GM21381 (cell line): ENCODE measurements around the gene CD8B2.
"Not testable (repeated sequence)": the region's sequence is repeated elsewhere in the genome, so short reads cannot be mapped to it uniquely, and the experiment has no call there.

Experiments
- ATAC-seq: cut with Tn5 transposase; IDR thresholded peaks from one replicate; pipeline ENCODE4 v1.9.1; 2021; ENCODE audit warnings: mild to moderate bottlenecking, moderate library complexity; ENCODE audit not compliant: unreplicated experiment

Gene CD8B2

GRCh38 chr2:106486551-106487385 lies at the start of gene CD8B2:
Gene CD8B2, plus strand, starts transcription at chr2:106487364. Its CDS starts 63 bp downstream, at chr2:106487427.
- ATAC-seq = not testable (repeated sequence)

GRCh38 chr2:106461882-106462281 lies 25.3 kb upstream of the CD8B2 start:
- ATAC-seq = not testable (repeated sequence)

DNA sequence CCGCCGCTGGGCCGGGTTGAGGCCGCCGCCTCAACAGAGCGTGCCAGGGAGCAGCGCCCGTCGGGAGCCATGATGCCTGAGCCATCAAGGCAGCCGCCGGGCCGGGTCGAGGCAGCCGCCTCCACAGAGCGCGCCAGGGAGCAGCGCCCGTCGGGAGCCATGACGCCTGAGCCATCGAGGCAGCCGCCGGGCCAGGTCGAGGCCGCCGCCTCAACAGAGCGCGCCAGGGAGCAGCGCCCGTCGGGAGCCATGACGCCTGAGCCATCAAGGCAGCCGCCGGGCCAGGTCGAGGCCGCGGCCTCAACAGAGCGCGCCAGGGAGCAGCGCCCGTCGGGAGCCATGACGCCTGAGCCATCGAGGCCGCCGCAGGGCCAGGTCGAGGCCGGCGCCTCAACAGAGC lies 19.6 kb upstream of the CD8B2 start:
- ATAC-seq = not testable (repeated sequence)

- ATAC-seq = not testable (repeated sequence)
These were observed 19.1 kb upstream of the CD8B2 start, which contains the start of gene RGPD3 for GRCh38 chr2:106468107-106468506. Gene RGPD3, minus strand, starts transcription at chr2:106468413. Its CDS starts 125 bp downstream, at chr2:106468288.

- not testable (repeated sequence) for ATAC-seq
These were observed 16.5 kb upstream of the CD8B2 start for GRCh38 chr2:106470658-106471057.

- not testable (repeated sequence) for ATAC-seq
These were observed 9.5 kb upstream of the CD8B2 start for GRCh38 chr2:106477647-106478046.

GRCh38 chr2:106479563-106479962 lies 7.6 kb upstream of the CD8B2 start:
- not testable (repeated sequence) for ATAC-seq

- not testable (repeated sequence) for ATAC-seq
These were observed 425 bp downstream of the CD8B2 start for GRCh38 chr2:106487386-106488191.

- not testable (repeated sequence) for ATAC-seq
These were observed 2.5 kb downstream of the CD8B2 start for GRCh38 chr2:106489701-106490100.

GRCh38 chr2:106492399-106492798 lies 5.2 kb downstream of the CD8B2 start:
- not testable (repeated sequence) for ATAC-seq

- ATAC-seq = not testable (repeated sequence)
These were observed 5.7 kb downstream of the CD8B2 start for GRCh38 chr2:106492913-106493312.

- ATAC-seq = not testable (repeated sequence)
These were observed 11.4 kb downstream of the CD8B2 start for GRCh38 chr2:106498549-106498948.

GRCh38 chr2:106500350-106500749 lies 13.2 kb downstream of the CD8B2 start:
- ATAC-seq = not testable (repeated sequence)

- not testable (repeated sequence) for ATAC-seq
These were observed 15.2 kb downstream of the CD8B2 start for GRCh38 chr2:106502351-106502750.

DNA sequence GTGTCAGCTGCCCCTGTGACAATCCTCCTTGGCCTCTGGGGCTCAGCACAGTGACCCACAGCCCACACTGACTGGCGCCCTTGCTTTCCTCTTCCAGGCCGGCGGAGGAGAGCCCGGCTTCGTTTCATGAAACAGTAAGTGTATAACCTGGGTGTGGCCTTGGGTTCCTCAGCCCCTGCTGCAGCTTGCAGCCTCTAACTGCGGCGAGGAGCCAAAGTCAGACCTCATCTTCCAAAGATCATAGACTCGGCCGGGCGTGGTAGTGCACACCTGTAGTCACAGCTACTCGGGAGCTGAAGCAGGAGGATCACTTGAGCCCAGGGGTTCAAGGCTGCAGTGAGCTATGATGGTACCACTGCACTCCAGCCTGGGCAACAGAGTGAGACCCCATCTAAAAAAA lies 17.0 kb downstream of the CD8B2 start:
- ATAC-seq = not testable (repeated sequence)

GRCh38 chr2:106504787-106505186 lies 17.6 kb downstream of the CD8B2 start:
- ATAC-seq = not testable (repeated sequence)

GRCh38 chr2:106506002-106506687 lies 19.0 kb downstream of the CD8B2 start:
- not testable (repeated sequence) for ATAC-seq

DNA sequence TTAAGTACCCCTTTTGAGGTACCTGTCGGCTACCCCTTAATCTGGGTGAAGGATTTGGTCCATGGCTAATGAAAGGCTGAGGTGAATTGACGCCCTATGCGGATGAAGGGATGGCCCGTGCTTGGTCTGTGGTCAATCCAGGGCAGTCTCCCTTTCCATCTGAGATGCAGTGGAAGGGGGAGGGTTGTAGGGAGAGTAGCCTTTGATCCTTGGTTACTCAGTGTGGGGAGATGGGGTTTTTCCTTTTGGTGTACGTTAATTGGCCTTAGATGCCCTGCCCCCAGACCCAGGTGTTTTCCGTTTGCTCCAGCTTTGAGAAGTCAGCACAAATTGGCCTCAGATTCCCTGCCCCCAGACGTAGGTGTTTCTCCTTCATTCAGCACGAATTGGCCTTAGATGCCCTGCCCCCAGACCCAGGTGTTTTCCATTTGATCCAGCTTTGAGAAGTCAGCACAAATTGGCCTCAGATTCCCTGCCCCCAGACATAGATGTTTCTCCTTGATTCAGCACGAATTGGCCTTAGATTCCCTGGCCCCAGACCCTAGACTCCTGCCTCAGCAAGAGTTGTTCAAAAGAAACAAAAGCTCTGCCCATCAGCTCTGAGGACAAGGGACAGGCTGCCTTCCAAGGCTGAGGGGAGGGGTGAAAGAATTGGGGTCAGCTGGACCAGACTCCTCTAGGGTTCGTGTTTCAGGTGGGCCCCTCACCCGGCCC lies 21.7 kb downstream of the CD8B2 start:
- not testable (repeated sequence) for ATAC-seq

DNA sequence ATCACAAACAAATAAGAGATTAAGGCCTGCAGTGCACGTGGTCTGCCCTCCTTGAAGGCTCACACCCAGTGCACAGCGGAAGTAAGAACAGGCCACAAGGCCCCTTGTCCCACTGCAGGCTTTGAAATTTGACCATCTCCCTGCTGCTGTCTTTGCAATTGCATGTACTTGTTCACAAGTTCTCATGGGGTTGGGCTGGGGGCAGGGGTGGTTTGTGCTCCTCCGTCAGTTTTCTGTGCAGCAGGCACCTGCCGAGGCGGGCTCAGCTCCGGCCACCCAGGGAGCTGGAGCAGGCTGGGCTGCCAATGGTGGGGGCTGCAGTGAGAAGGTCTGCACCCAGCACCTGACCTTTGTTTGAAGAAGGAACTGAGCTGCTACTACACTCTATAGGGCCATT lies 22.2 kb downstream of the CD8B2 start:
- not testable (repeated sequence) for ATAC-seq

- ATAC-seq = not testable (repeated sequence)
These were observed 23.6 kb downstream of the CD8B2 start for GRCh38 chr2:106510791-106511190.
